Loucy (cell line): ENCODE data around the gene DNA2.
"Not testable (repeated sequence)": the region's sequence is repeated elsewhere in the genome, so short reads cannot be mapped to it uniquely, and the experiment has no call there.

Experiments used
- H2AFZ ChIP-seq: fragments of 200-600 bp; sonication (generic); 2 replicates; pipeline ENCODE4 v1.6.0; 2016; ENCODE audit warnings: antibody characterized with exemption, mild to moderate bottlenecking, low read length, moderate library complexity
- H3F3A ChIP-seq: fragments of 200-600 bp; 2 replicates; pipeline ENCODE4 v1.6.0; 2016; ENCODE audit warnings: antibody characterized with exemption, low read depth, mild to moderate bottlenecking
- H3K27me3 ChIP-seq: fragments of 200-600 bp; sonication (generic); 2 replicates; pipeline ENCODE4 v1.6.1; 2014; ENCODE audit warnings: low read length, mild to moderate bottlenecking; ENCODE audit not compliant: insufficient read depth, poor library complexity, severe bottlenecking
- H3K36me3 ChIP-seq: fragments of 200-600 bp; sonication (generic); 2 replicates; pipeline ENCODE4 v1.6.1; 2016; ENCODE audit warnings: low read length; ENCODE audit not compliant: insufficient read depth
- H3K4me1 ChIP-seq: fragments of 200-600 bp; sonication (generic); 2 replicates; pipeline ENCODE4 v1.5.1; 2014; ENCODE audit warnings: low read length, mild to moderate bottlenecking; ENCODE audit not compliant: insufficient read depth, poor library complexity, severe bottlenecking
- H3K4me2 ChIP-seq: fragments of 200-600 bp; sonication (generic); 2 replicates; pipeline ENCODE4 v1.6.0; 2014; ENCODE audit warnings: antibody characterized with exemption, low read length, low read depth, mild to moderate bottlenecking; ENCODE audit not compliant: poor library complexity, severe bottlenecking
- H3K4me3 ChIP-seq: fragments of 200-600 bp; sonication (generic); 2 replicates; pipeline ENCODE4 v1.5.1; 2014; ENCODE audit warnings: low read length, mild to moderate bottlenecking, mixed read lengths; ENCODE audit not compliant: poor library complexity, severe bottlenecking
- H3K79me2 ChIP-seq: fragments of 200-600 bp; sonication (generic); 2 replicates; pipeline ENCODE4 v1.6.1; 2014; ENCODE audit warnings: low read length; ENCODE audit not compliant: insufficient read depth
- H3K9ac ChIP-seq: fragments of 200-600 bp; sonication (generic); 2 replicates; pipeline ENCODE4 v1.6.0; 2014; ENCODE audit warnings: mild to moderate bottlenecking, low read depth, low read length, moderate library complexity; ENCODE audit not compliant: poor library complexity, severe bottlenecking
- H3K9me2 ChIP-seq: fragments of 200-600 bp; sonication (generic); replicated peaks from 2 replicates; pipeline ENCODE4 v1.6.1; 2016; ENCODE audit warnings: low read depth, low read length, mixed read lengths
- H3K9me3 ChIP-seq: fragments of 200-600 bp; sonication (generic); 2 replicates; pipeline ENCODE4 v1.6.1; 2014; ENCODE audit warnings: mild to moderate bottlenecking, antibody characterized with exemption, low read length, low read depth; ENCODE audit not compliant: insufficient read depth
- H4K20me1 ChIP-seq: fragments of 200-600 bp; sonication (generic); 2 replicates; pipeline ENCODE4 v1.6.0; 2014; ENCODE audit warnings: antibody characterized with exemption, low read length, mild to moderate bottlenecking; ENCODE audit not compliant: insufficient read depth, poor library complexity, severe bottlenecking
- CTCF ChIP-seq: fragments of 200-600 bp; sonication (generic); conservative IDR thresholded peaks from 2 replicates; pipeline ENCODE4 v1.5.1; 2014; ENCODE audit warnings: mild to moderate bottlenecking, antibody characterized with exemption, low read length
- EZH2phosphoT487 ChIP-seq: fragments of 200-600 bp; IDR thresholded peaks from 2 replicates; pipeline ENCODE4 v1.6.1; 2018; ENCODE audit warnings: antibody characterized with exemption, mild to moderate bottlenecking, moderate library complexity, borderline replicate concordance

The DNA2 gene

DNA sequence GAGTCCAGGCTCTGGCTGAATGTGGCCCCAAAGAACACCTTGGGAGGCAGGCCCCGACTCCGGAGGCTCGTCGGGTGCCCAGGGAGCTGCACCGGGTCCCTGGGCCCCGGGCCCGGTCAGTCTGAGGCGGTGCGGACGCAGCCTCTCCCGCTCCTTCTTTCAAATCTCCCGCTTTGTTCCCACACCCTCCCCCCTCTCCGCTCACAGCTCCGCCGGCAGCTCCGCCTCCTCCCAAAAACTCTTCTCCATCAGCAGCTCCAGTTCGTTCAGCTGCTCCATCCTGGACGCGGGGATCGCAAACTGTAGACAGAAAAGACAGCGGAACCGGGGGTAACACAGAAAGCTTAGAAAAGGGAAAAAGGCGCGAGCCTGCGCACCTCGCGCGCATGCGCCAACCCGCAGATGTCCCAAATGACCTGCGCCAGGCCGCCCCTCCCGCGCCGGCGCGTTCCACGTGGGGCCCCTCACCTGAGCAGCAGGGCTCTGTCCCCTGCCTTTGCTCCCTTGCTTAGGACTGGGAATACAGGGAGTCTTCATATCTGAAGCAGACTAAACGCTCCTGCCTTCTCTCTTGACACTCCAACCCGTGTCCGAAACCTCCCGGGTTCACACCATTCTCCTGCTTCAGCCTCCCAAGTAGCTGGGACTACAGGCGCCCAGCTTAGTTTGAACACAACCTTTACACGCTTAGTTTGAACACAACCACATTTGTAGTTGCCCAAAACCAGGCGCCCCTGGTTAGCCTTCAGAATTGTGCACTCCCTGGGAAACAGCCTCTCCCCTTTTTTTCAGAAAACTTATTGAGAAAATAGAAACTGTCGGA lies at the start of gene DNA2:
TSS of gene DNA2 (minus strand) at position 388 of the 823 bp plus-strand sequence. CDS start at position 279, 109 bp downstream.
- peaks cover 30% of the 10 kb centered on the region for H4K20me1 ChIP-seq
- peaks cover 17% of the 10 kb centered on the region for H3K4me1 ChIP-seq
- H3K9me3 ChIP-seq: no peaks in the 10 kb centered on the region
- peaks cover 14% of the 10 kb centered on the region; the same call in 1 of the 2 replicates for H3K36me3 ChIP-seq
- peak within 1 kb of the TSS; percentile 98 for H2AFZ ChIP-seq
- 0 out of 2 replicates have a peak, but pooled peaks cover 3% of the 10 kb centered on the region for H3F3A ChIP-seq
- H3K9me2 ChIP-seq: no peaks in the 10 kb centered on the region
- TF ChIP-seq EZH2phosphoT487: no peak
- no peak for TF ChIP-seq CTCF
- peaks cover 49% of the 10 kb centered on the region for H3K79me2 ChIP-seq
- peak within 1 kb of the TSS; percentile 95 for H3K4me3 ChIP-seq
- H3K9ac ChIP-seq: peak within 1 kb of the TSS; percentile 98
- H3K27me3 ChIP-seq: no peaks in the 10 kb centered on the region
- peak within 1 kb of the TSS; percentile 84 for H3K4me2 ChIP-seq

- H3K4me2 ChIP-seq, H3K9ac ChIP-seq, H3K4me3 ChIP-seq, H3K9me2 ChIP-seq, H3K27me3 ChIP-seq, H3K4me1 ChIP-seq, H3F3A ChIP-seq, H3K79me2 ChIP-seq, H2AFZ ChIP-seq, H4K20me1 ChIP-seq, H3K36me3 ChIP-seq, H3K9me3 ChIP-seq: not testable (repeated sequence)
Measured at GRCh38 chr10:68518609-68519008, 46.8 kb upstream of the DNA2 start.

DNA sequence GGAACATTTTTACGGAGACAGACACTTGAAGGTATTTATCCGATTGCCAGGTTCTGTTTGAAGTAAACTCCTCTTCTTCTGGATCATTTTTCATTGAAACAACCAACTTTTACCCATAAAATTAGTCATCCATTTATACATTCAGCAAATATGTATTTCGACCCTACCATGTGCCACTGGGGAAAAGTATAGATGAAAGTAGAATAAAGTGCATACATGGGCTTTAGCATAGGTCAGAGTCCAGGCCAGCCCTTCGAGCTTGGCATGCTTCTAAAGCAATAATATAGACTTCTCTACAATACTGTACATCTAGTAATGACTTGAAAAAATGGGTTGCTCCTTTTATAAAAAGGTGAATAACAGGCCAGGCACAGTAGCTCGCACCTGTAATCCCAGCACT lies 45.4 kb upstream of the DNA2 start:
- no peaks in the 10 kb centered on the region for H3F3A ChIP-seq
- H2AFZ ChIP-seq: no peak overlapping the region
- no peaks in the 10 kb centered on the region for H3K9me3 ChIP-seq
- H3K4me1 ChIP-seq: no peaks in the 10 kb centered on the region
- no peaks in the 10 kb centered on the region for H3K27me3 ChIP-seq
- no peaks in the 10 kb centered on the region for H3K79me2 ChIP-seq
- H3K4me3 ChIP-seq: no peak overlapping the region
- TF ChIP-seq EZH2phosphoT487 (no peak), CTCF (no peak)
- no peaks in the 10 kb centered on the region for H3K9me2 ChIP-seq
- H3K4me2 ChIP-seq: no peak overlapping the region
- H3K9ac ChIP-seq: no peak overlapping the region
- peaks cover 3% of the 10 kb centered on the region for H4K20me1 ChIP-seq
- no peaks in the 10 kb centered on the region for H3K36me3 ChIP-seq

DNA sequence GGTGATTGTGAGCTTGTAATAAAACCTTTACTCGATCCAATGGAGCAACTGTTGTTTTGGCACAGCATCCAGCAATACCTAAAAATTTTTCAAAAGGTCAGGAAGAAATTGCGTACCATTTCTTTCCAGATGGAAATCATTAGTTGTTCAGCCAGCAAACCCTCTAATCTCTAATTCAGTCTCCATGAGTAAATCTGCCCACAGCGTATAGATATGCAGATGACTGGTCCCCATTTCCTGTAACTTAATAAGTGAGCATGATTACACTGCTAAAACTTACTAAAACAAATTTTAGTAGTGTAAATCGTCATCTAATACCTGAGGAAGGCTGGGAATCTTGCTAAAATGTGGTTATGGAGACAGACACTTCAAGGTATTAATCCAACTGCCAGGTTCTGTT lies 45.0 kb upstream of the DNA2 start:
- Histone ChIP-seq H3K9me3 (no peaks in the 10 kb centered on the region), H3K36me3 (no peaks in the 10 kb centered on the region), H3K4me1 (no peaks in the 10 kb centered on the region), H3K9ac (no peak overlapping the region), H3K4me3 (no peak overlapping the region), H3K79me2 (no peaks in the 10 kb centered on the region), H2AFZ (no peak overlapping the region), H3F3A (no peaks in the 10 kb centered on the region), H4K20me1 (peaks cover 3% of the 10 kb centered on the region), H3K27me3 (no peaks in the 10 kb centered on the region), H3K9me2 (no peaks in the 10 kb centered on the region), H3K4me2 (no peak overlapping the region)
- TF ChIP-seq EZH2phosphoT487 (no peak), CTCF (no peak)

- H3K79me2 ChIP-seq, H3K4me3 ChIP-seq, H3K27me3 ChIP-seq, H3K4me2 ChIP-seq, H3K4me1 ChIP-seq, H3K36me3 ChIP-seq, H3F3A ChIP-seq, H4K20me1 ChIP-seq, H2AFZ ChIP-seq, H3K9me3 ChIP-seq, H3K9me2 ChIP-seq, H3K9ac ChIP-seq: not testable (repeated sequence)
Measured at GRCh38 chr10:68516216-68516615, 44.4 kb upstream of the DNA2 start.
